ENCODE measurements around the gene ZNF668. TPM values are rescaled to one million over a fixed set of nuclear protein-coding genes. Genes with fewer than 3 reads are reported as not detected.

Gene ZNF668
- total and polyA plus RNA-seq, 2 of the 4 experiments (the other 2 are of a cell fraction) = 4.5 to 11.6 TPM

Other genes with a start within 250 kb of the ZNF668 start
- 32.3 and 38.6 TPM in 2 replicates for gene BCL7C, start 180.2 kb downstream of the ZNF668 start, total RNA-seq (2012; rRNA removed)
- gene BCL7C, start 180.2 kb downstream of the ZNF668 start, polyA plus RNA-seq (2012; rRNA removed) = 34.9 and 54.4 TPM in 2 replicates
- gene CTF1, start 177.6 kb downstream of the ZNF668 start, total RNA-seq (2012; rRNA removed) = 0.18 and 0.56 TPM in 2 replicates
- 12.9 and 13.8 TPM in 2 replicates for gene CTF1, start 177.6 kb downstream of the ZNF668 start, polyA plus RNA-seq (2012; rRNA removed)
- 5.0 and 5.8 TPM in 2 replicates for gene FBXL19, start 150.7 kb downstream of the ZNF668 start, total RNA-seq (2012; rRNA removed)
- 13.8 and 19.6 TPM in 2 replicates for gene FBXL19, start 150.7 kb downstream of the ZNF668 start, polyA plus RNA-seq (2012; rRNA removed)
- gene ORAI3, start 125.2 kb downstream of the ZNF668 start, total RNA-seq (2012; rRNA removed) = 6.8 and 6.9 TPM in 2 replicates
- gene ORAI3, start 125.2 kb downstream of the ZNF668 start, polyA plus RNA-seq (2012; rRNA removed) = 16.9 TPM in 2 replicates
- 0.54 and 0.56 TPM in 2 replicates for gene SETD1A, start 116.5 kb downstream of the ZNF668 start, total RNA-seq (2012; rRNA removed)
- 5.8 and 6.5 TPM in 2 replicates for gene SETD1A, start 116.5 kb downstream of the ZNF668 start, polyA plus RNA-seq (2012; rRNA removed)
- 9.4 and 11.3 TPM in 2 replicates for gene HSD3B7, start 89.0 kb downstream of the ZNF668 start, total RNA-seq (2012; rRNA removed)
- gene HSD3B7, start 89.0 kb downstream of the ZNF668 start, polyA plus RNA-seq (2012; rRNA removed) = 8.5 and 9.3 TPM in 2 replicates
- 3.9 TPM in 2 replicates for gene STX1B, start 63.6 kb downstream of the ZNF668 start, total RNA-seq (2012; rRNA removed)
- 11.4 and 14.9 TPM in 2 replicates for gene STX1B, start 63.6 kb downstream of the ZNF668 start, polyA plus RNA-seq (2012; rRNA removed)
- gene STX4, start 40.7 kb downstream of the ZNF668 start, total RNA-seq (2012; rRNA removed) = 23.5 and 25.0 TPM in 2 replicates
- gene STX4, start 40.7 kb downstream of the ZNF668 start, polyA plus RNA-seq (2012; rRNA removed) = 66.4 and 67.9 TPM in 2 replicates
- 6.8 and 6.9 TPM in 2 replicates for gene ZNF646, start 182 bp upstream of the ZNF668 start, total RNA-seq (2012; rRNA removed)
- gene ZNF646, start 182 bp upstream of the ZNF668 start, polyA plus RNA-seq (2012; rRNA removed) = 4.9 and 5.5 TPM in 2 replicates
- gene PRSS53, start 14.7 kb upstream of the ZNF668 start, total RNA-seq (2012; rRNA removed) = 0.56 and 0.72 TPM in 2 replicates
- gene PRSS53, start 14.7 kb upstream of the ZNF668 start, polyA plus RNA-seq (2012; rRNA removed) = 5.4 and 5.9 TPM in 2 replicates
- 61.9 and 65.2 TPM in 2 replicates for gene VKORC1, start 20.6 kb upstream of the ZNF668 start, total RNA-seq (2012; rRNA removed)
- 317 and 362 TPM in 2 replicates for gene VKORC1, start 20.6 kb upstream of the ZNF668 start, polyA plus RNA-seq (2012; rRNA removed)
- gene BCKDK, start 34.1 kb upstream of the ZNF668 start, total RNA-seq (2012; rRNA removed) = 24.4 and 26.0 TPM in 2 replicates
- gene BCKDK, start 34.1 kb upstream of the ZNF668 start, polyA plus RNA-seq (2012; rRNA removed) = 79.3 and 89.7 TPM in 2 replicates
- 18.9 and 19.4 TPM in 2 replicates for gene KAT8, start 43.4 kb upstream of the ZNF668 start, total RNA-seq (2012; rRNA removed)
- 27.4 and 28.4 TPM in 2 replicates for gene KAT8, start 43.4 kb upstream of the ZNF668 start, polyA plus RNA-seq (2012; rRNA removed)
- not detected in 2 replicates for gene PRSS8, start 61.5 kb upstream of the ZNF668 start, total RNA-seq (2012; rRNA removed)
- 0.10 TPM in 1 of 2 replicates, not detected in the other for gene PRSS8, start 61.5 kb upstream of the ZNF668 start, polyA plus RNA-seq (2012; rRNA removed)
- under 0.01 and 0.18 TPM in 2 replicates for gene PRSS36, start 75.8 kb upstream of the ZNF668 start, total RNA-seq (2012; rRNA removed)
- 0.55 and 0.72 TPM in 2 replicates for gene PRSS36, start 75.8 kb upstream of the ZNF668 start, polyA plus RNA-seq (2012; rRNA removed)
- gene FUS, start 105.9 kb upstream of the ZNF668 start, total RNA-seq (2012; rRNA removed) = 42.8 and 51.9 TPM in 2 replicates
- 313 and 340 TPM in 2 replicates for gene FUS, start 105.9 kb upstream of the ZNF668 start, polyA plus RNA-seq (2012; rRNA removed)
- gene PYCARD, start 128.5 kb upstream of the ZNF668 start, total RNA-seq (2012; rRNA removed) = 10.2 and 13.1 TPM in 2 replicates
- gene PYCARD, start 128.5 kb upstream of the ZNF668 start, polyA plus RNA-seq (2012; rRNA removed) = 20.5 and 30.1 TPM in 2 replicates
- not detected in 2 replicates for gene TRIM72, start 139.9 kb upstream of the ZNF668 start, total RNA-seq (2012; rRNA removed)
- gene TRIM72, start 139.9 kb upstream of the ZNF668 start, polyA plus RNA-seq (2012; rRNA removed) = not detected in 2 replicates
- not detected in 2 replicates for gene PYDC1, start 142.9 kb upstream of the ZNF668 start, total RNA-seq (2012; rRNA removed)
- not detected in 2 replicates for gene PYDC1, start 142.9 kb upstream of the ZNF668 start, polyA plus RNA-seq (2012; rRNA removed)
- gene ITGAM, start 185.7 kb upstream of the ZNF668 start, total RNA-seq (2012; rRNA removed) = under 0.01 TPM in 1 of 2 replicates, not detected in the other
- not detected in 2 replicates for gene ITGAM, start 185.7 kb upstream of the ZNF668 start, polyA plus RNA-seq (2012; rRNA removed)

Data from IMR-90 (cell line).